Nephron progenitor cell (in vitro differentiated cells): ENCODE measurements around the gene GTF2A1.
A peak's percentile ranks its signal among the peaks of the same experiment; 100 is the strongest.

Experiments used
- DNase-seq: peaks from one replicate; pipeline ENCODE4 v3.0.0; 2021
- H3K27ac Mint-ChIP-seq: 2 replicates; pipeline ENCODE4 v1.8.0; 2021; ENCODE audit warnings: mild to moderate bottlenecking, moderate library complexity, mixed read lengths
- H3K27me3 Mint-ChIP-seq: 2 replicates; pipeline ENCODE4 v1.8.0; 2021; ENCODE audit warnings: mild to moderate bottlenecking, low read depth, mixed read lengths; ENCODE audit not compliant: poor library complexity
- H3K36me3 Mint-ChIP-seq: 2 replicates; pipeline ENCODE4 v1.8.0; 2021; ENCODE audit warnings: low read depth, mixed read lengths
- H3K4me1 Mint-ChIP-seq: 2 replicates; pipeline ENCODE4 v1.8.0; 2021; ENCODE audit warnings: mixed read lengths
- H3K4me3 Mint-ChIP-seq: 2 replicates; pipeline ENCODE4 v1.8.0; 2021; ENCODE audit warnings: mild to moderate bottlenecking, moderate library complexity, mixed read lengths
- H3K9me3 Mint-ChIP-seq: 2 replicates; pipeline ENCODE4 v1.8.0; 2021; ENCODE audit warnings: mild to moderate bottlenecking, moderate library complexity, mixed read lengths
- CTCF ChIP-seq: fragments of 200-600 bp; sonication (generic); IDR thresholded peaks from 2 replicates; pipeline ENCODE4 v1.5.0; 2021; ENCODE audit warnings: antibody characterized with exemption

The GTF2A1 gene

DNA sequence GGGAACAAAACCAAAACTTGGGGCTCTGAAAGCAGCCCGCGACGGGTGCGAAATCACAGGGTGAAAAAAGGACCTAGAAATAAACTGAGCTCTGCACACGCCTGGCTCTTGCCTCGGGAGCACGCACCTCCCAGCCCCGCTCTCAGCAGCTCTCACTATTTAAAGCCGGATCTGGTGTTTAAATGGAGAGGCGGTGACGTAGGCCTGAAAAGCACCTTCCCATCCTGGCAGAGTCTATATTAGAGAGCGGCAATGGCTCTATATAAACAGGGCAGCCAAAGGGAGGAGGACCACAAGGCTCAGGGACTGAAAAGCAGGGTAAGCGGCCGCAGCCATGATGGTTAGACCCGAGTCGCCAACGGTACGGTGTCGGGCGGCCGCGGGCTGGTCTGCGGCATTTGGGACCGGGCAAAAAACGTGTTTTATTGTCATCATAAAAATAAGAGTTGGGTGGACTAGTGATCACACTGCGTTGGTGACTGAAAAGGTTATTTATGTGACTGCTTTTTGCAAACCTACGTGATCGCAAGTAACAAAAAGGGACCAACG, 1.5 kb downstream of the GTF2A1 start:
- Mint-ChIP-seq H3K4me1 (peaks cover 54% of the 10 kb centered on the region), H3K4me3 (peak overlapping the region; percentile 98), H3K27me3 (peaks cover 9% of the 10 kb centered on the region), H3K9me3 (no peaks in the 10 kb centered on the region), H3K36me3 (peaks cover 30% of the 10 kb centered on the region), H3K27ac (peak overlapping the region; percentile 100)
- peak; percentile 78 for DNase-seq
- TF ChIP-seq CTCF: no peak

- Mint-ChIP-seq H3K4me3 (no peak overlapping the region), H3K27ac (no peak overlapping the region), H3K27me3 (no peaks in the 10 kb centered on the region), H3K4me1 (peaks cover 33% of the 10 kb centered on the region), H3K9me3 (no peaks in the 10 kb centered on the region), H3K36me3 (peaks cover 87% of the 10 kb centered on the region)
- DNase-seq: no peak
- TF ChIP-seq CTCF: peak; percentile 13
These were observed 8.9 kb downstream of the GTF2A1 start for GRCh38 chr14:81211844-81212243.

- no peak overlapping the region for H3K4me3 Mint-ChIP-seq
- no peaks in the 10 kb centered on the region for H3K9me3 Mint-ChIP-seq
- H3K27ac Mint-ChIP-seq: peak overlapping the region; percentile 19
- H3K36me3 Mint-ChIP-seq: peaks cover 88% of the 10 kb centered on the region
- H3K27me3 Mint-ChIP-seq: no peaks in the 10 kb centered on the region
- no peak for DNase-seq
- TF ChIP-seq CTCF: no peak
- peaks cover 20% of the 10 kb centered on the region for H3K4me1 Mint-ChIP-seq
These were observed 11.5 kb downstream of the GTF2A1 start for GRCh38 chr14:81209167-81209836.

DNA sequence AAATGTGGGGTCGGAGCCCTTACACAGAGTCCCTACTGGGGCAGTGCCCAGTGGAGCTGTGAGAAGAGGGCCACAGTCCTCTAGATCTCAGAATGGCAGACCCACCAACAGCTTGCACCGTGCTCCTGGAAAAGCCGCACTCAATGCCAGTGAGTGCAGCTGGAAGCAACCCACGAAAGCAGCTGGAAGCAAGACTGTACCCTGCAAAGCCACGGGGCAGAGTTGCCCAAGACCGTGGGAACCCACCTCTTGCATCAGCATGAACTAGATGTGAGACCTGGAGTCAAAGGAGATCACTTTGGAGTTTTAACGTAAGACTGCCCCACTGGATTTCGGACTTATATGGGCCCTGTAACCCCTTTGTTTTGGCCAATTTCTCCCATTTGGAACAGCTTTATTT, 12.3 kb downstream of the GTF2A1 start:
- H3K9me3 Mint-ChIP-seq: no peaks in the 10 kb centered on the region
- H3K27me3 Mint-ChIP-seq: no peaks in the 10 kb centered on the region
- DNase-seq: no peak
- H3K36me3 Mint-ChIP-seq: peaks cover 89% of the 10 kb centered on the region
- H3K4me3 Mint-ChIP-seq: no peak overlapping the region
- peak overlapping the region; percentile 73 for H3K27ac Mint-ChIP-seq
- TF ChIP-seq CTCF: no peak
- H3K4me1 Mint-ChIP-seq: peaks cover 20% of the 10 kb centered on the region

- no peaks in the 10 kb centered on the region for H3K9me3 Mint-ChIP-seq
These were observed 14.6 kb downstream of the GTF2A1 start for GRCh38 chr14:81206115-81206514.

More at GRCh38 chr14:81206115-81206514, 14.6 kb downstream of the GTF2A1 start:
- TF ChIP-seq CTCF: no peak
- no peak for DNase-seq
- Mint-ChIP-seq H3K4me3 (no peak overlapping the region), H3K27me3 (no peaks in the 10 kb centered on the region), H3K27ac (peak overlapping the region; percentile 94), H3K4me1 (peaks cover 20% of the 10 kb centered on the region), H3K36me3 (peaks cover 85% of the 10 kb centered on the region)
